ENCODE data around the gene B3GAT2.

DNA sequence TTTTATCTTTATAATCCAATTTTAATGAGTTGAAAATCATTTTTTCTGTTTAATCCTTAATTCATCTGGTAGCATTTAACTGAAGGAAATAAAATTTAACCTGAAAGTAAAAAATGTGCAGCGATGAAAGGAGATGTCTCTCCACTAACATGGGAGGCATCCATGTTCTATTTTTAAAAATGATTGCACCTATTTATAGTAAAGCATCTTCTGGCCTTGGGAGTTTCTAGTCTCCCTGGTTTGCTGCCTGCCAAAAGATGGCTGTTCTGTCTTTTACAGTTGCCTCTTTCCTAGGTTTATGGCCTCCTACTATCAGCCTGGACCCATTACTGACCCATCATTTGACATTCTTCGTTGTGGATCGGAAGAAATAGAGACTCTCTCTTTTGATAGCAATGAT lies 143.0 kb downstream of the B3GAT2 start:
- TF ChIP-seq, protein P1, sequence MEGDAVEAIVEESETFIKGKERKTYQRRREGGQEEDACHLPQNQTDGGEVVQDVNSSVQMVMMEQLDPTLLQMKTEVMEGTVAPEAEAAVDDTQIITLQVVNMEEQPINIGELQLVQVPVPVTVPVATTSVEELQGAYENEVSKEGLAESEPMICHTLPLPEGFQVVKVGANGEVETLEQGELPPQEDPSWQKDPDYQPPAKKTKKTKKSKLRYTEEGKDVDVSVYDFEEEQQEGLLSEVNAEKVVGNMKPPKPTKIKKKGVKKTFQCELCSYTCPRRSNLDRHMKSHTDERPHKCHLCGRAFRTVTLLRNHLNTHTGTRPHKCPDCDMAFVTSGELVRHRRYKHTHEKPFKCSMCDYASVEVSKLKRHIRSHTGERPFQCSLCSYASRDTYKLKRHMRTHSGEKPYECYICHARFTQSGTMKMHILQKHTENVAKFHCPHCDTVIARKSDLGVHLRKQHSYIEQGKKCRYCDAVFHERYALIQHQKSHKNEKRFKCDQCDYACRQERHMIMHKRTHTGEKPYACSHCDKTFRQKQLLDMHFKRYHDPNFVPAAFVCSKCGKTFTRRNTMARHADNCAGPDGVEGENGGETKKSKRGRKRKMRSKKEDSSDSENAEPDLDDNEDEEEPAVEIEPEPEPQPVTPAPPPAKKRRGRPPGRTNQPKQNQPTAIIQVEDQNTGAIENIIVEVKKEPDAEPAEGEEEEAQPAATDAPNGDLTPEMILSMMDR (IDR thresholded peaks at IDR 0.05) = no peak
- TF ChIP-seq EZH2 (IDR thresholded peaks at IDR 0.05; ENCODE audit: borderline replicate concordance, insufficient read depth, low read depth, low read length, poor library complexity, severe bottlenecking) = no peak

Data from B cell (primary cell).